HG02678 (cell line): Measurements from ENCODE around the gene MAP4K1.
"Not testable (repeated sequence)": the region's sequence is repeated elsewhere in the genome, so short reads cannot be mapped to it uniquely, and the experiment has no call there.

Experiments used
- ATAC-seq: cut with Tn5 transposase; IDR thresholded peaks from one replicate; pipeline ENCODE4 v1.9.1; 2021; ENCODE audit warnings: mild to moderate bottlenecking, moderate library complexity; ENCODE audit not compliant: unreplicated experiment

MAP4K1 gene

DNA sequence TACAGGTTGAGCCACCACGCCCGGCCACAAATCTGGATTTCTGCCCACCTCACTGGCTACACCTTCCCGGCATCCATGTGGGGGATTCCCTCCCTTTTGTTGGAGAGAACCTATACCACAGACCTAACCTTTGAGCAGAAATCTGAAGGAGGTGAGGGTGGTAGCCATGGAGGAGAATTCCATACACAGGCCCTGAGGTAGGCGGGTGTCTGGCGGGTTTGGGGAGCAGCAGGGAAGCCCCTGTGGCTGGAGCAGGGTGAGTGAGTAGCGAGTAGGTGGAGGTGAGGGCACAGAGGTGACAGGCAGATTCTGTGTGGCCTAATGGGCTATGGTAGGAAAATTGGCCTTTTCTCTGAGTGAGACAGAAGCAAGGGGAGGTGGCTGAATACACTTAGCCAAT lies 11.8 kb upstream of the MAP4K1 start:
- ATAC-seq = no peak

- ATAC-seq = no peak
Measured at GRCh38 chr19:38626401-38626800, 8.6 kb upstream of the MAP4K1 start.

- ATAC-seq = no peak
Measured at GRCh38 chr19:38624822-38625221, 7.1 kb upstream of the MAP4K1 start.

- peak; percentile 2 for ATAC-seq
Measured at GRCh38 chr19:38619361-38620174, 1.8 kb upstream of the MAP4K1 start.

DNA sequence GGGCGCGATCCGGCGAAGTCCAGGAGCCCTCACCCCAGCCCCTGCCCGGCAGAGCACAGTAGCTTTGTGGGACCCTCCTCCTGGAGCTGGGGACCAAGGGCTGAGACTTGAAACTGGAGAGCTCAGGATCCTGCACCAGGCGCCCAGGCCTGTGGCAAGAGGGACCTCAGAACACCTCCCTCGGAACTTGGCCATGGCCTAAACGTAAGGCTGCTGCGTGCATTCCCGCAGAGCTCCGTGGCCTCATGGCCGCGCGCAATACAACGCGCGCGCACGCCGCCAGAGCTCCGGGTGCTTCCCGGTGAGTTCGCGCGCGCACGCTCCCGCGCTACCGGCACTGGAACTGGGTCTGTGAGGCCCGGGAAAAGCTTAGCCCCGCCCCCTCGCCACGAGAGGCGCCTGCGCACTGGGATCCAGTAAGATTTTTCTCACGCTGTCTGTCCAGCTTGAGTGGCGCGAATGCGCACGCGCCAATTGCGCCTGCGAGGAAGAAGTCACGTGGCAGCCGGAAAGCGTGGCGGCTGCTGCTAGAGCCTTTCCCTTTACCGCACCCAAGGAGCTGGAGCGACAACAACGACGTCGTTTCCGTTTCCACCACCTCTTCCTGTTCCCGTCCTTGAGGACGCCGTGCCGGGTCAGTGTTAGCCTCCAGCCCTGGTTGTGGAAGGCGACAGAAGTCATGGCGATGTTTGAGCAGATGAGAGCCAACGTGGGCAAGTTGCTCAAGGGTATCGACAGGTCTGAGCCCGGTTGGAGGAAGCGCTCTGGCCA lies 1.0 kb upstream of the MAP4K1 start, which contains the start of gene EIF3K:
Gene EIF3K (plus strand): TSS at position 599 of the 771 bp plus-strand sequence. CDS start 81 bp downstream, at position 680.
- peak; percentile 71 for ATAC-seq

DNA sequence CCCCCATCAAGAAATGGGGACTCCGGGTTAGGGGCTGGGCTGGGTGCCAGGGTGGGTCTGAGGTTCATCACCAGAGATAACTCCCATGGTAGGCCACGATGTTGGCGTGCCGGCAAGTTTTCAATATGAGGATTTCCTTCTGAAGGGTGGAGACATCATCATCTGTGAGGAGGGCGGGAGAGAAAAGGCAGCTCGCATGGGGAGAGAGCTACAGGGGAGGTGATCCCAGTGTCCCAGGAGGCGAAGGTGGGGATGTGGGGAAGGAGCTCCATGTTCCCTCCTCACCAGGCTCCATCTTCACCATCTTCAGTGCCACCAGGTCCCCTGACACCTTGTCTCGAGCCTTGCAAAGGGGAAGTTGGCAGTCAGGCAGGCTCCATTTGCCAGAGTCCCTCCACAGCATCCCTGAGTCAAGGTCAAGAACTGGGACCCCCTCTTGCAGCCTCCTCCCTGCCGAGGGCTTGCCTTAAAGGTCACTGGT lies 430 bp downstream of the MAP4K1 start:
- no peak for ATAC-seq

- no peak for ATAC-seq
Measured at GRCh38 chr19:38616265-38616664, 1.5 kb downstream of the MAP4K1 start.

- no peak for ATAC-seq
Measured at GRCh38 chr19:38615007-38615581, 2.7 kb downstream of the MAP4K1 start.

GRCh38 chr19:38614289-38614688 lies 3.5 kb downstream of the MAP4K1 start:
- ATAC-seq = no peak

- ATAC-seq = no peak
Measured at GRCh38 chr19:38606131-38606530, 11.6 kb downstream of the MAP4K1 start.

- ATAC-seq = not testable (repeated sequence)
Measured at GRCh38 chr19:38602856-38603255, 14.9 kb downstream of the MAP4K1 start.

DNA sequence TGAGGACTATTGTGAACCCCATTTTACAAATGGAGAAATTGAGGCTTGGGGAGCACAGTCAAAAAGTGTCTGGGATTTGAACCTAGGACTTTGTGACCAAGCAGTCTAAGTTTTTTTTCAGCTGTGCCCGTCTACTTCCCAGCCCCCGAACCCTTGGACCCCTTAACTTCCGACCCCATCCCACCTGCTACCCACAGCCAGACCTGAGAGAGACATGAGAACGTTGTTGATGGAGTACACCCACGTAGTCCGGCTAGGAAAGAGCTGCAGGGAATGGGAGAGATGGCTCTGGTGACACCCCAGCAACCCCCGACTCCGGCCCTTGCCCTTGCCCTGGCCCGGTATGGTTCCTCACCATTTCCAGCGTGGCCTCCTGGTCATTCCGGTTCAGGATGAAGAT lies 18.0 kb downstream of the MAP4K1 start:
- ATAC-seq = no peak

DNA sequence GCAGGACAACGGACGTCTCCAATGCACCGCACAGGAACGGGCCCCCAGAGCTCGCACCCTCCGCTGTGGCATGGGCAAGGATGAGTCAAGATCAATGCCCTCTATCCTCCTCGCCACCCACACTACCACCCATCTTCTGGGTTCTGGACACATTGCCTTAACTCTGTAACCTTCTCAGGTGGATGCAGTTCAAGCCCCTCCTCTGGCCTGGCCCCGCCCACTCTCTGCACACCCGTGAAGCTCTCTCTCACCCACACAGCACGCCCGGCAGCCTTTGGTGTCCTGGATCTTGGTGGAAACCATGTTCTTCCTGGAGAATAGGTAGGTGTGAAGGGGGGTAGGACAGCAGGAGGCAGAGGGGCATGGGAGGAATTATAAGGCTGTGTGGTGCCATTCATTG lies 20.7 kb downstream of the MAP4K1 start:
- no peak for ATAC-seq

GRCh38 chr19:38596057-38596981 lies 21.4 kb downstream of the MAP4K1 start:
- ATAC-seq = no peak

GRCh38 chr19:38592940-38593339 lies 24.8 kb downstream of the MAP4K1 start:
- ATAC-seq = no peak

DNA sequence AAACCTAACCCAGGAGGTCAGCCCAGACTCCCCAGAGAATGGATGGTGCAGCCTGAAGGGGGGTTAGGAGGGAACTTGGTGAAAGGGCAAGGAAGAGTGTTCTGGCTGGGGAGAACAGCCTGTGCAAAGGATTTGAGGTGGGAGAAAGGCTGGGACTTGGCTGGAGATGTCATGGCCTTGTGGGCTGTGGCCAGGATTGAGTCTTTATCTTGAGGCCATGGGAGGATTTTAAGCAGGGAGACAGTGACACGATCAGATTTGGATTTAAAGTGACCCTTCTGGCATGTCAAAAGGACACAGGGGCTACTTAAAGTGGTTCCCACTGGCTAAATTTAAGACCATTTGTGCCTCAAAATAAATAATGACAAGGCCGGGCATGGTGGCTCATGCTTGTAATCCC lies 29.7 kb downstream of the MAP4K1 start:
- ATAC-seq = no peak

- ATAC-seq = no peak
Measured at GRCh38 chr19:38587562-38587961, 30.2 kb downstream of the MAP4K1 start.

DNA sequence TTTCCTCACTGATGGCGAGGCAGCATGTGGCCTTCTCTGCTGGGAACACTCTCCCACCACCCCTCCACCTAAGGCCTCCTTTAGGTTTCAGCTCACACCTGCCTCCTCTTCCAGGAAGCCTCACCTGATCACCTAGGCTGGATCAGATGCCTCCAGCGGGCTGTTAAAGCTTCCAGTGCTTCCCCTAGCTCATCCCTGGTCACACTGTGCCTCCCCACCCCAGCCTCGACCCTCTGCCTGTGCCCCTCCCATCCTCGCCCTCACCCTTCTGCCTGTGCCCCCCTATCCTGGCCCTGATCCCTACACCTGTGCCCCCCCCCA lies 33.8 kb downstream of the MAP4K1 start:
- no peak for ATAC-seq

- ATAC-seq = peak; percentile 80
Measured at GRCh38 chr19:38583219-38583984, 34.4 kb downstream of the MAP4K1 start.

- no peak for ATAC-seq
Measured at GRCh38 chr19:38580080-38580479, 37.7 kb downstream of the MAP4K1 start.
